CD4-positive, alpha-beta T cell (primary cell): ENCODE measurements around the gene PGD. TPM values are rescaled to one million over a fixed set of nuclear protein-coding genes. Genes with fewer than 3 reads are reported as not detected.

Experiments
- ATAC-seq: fragments of 200-7000 bp; cut with Tn5 transposase; one replicate; pipeline ENCODE4 v1.10.0; 2022; ENCODE audit warnings: mild to moderate bottlenecking; ENCODE audit not compliant: poor library complexity
- CTCF ChIA-PET: fragments of 350-600 bp; sonication (Branson Sonifier 250); formaldehyde crosslinking; loops from one replicate; lab custom pipeline; 2021; ENCODE audit warnings: antibody characterized with exemption, inconsistent platforms; lab: Charles Lee
- POLR2A ChIA-PET: fragments of 350-600 bp; sonication (Branson Sonifier 250); formaldehyde crosslinking; loops from one replicate; lab custom pipeline; 2021; ENCODE audit warnings: antibody characterized with exemption, inconsistent platforms; lab: Charles Lee
- DNase-seq, 14 experiments: peaks; one replicate each; pipeline ENCODE4 v3.0.0-alpha.2; 2013 to 2020; ENCODE audit warnings: mixed read lengths in 2 of 14
- H3K27ac ChIP-seq, 2 donors: one replicate each; pipeline versions ENCODE4 v1.5.1 to v1.7.0; 2013; ENCODE audit warnings: low read length in 2 of 2, low read depth in 1 of 2, mild to moderate bottlenecking in 1 of 2
- H3K27me3 ChIP-seq, 2 experiments: 1 replicate in 1 of 2; 2 replicates in 1 of 2; pipeline versions ENCODE4 v1.6.1 to v1.7.0; 2013; ENCODE audit warnings: low read length in 2 of 2, control low read depth in 1 of 2, mild to moderate bottlenecking in 1 of 2, moderate library complexity in 1 of 2; ENCODE audit not compliant: insufficient read depth in 2 of 2, control insufficient read depth in 1 of 2
- H3K36me3 ChIP-seq: one replicate; pipeline ENCODE4 v1.6.1; 2013; ENCODE audit warnings: low read length, control low read depth; ENCODE audit not compliant: insufficient read depth
- H3K4me1 ChIP-seq: one replicate; pipeline ENCODE4 v1.6.1; 2013; ENCODE audit warnings: low read length, control low read depth; ENCODE audit not compliant: insufficient read depth
- H3K4me3 ChIP-seq: one replicate; pipeline ENCODE4 v1.5.1; 2013; ENCODE audit warnings: mild to moderate bottlenecking, low read length, moderate library complexity
- H3K9me3 ChIP-seq, 2 experiments: 1 replicate in 1 of 2; 2 replicates in 1 of 2; pipeline versions ENCODE4 v1.6.1 to v1.7.0; 2013; ENCODE audit warnings: low read length in 2 of 2, mild to moderate bottlenecking in 2 of 2, control low read depth in 1 of 2, moderate library complexity in 1 of 2; ENCODE audit not compliant: control insufficient read depth in 1 of 2, insufficient read depth in 1 of 2
- H3K27ac Mint-ChIP-seq: one replicate; pipeline ENCODE4 v1.8.0; 2020; ENCODE audit warnings: mixed read lengths
- H3K27me3 Mint-ChIP-seq: one replicate; pipeline ENCODE4 v1.8.0; 2021; ENCODE audit warnings: mixed read lengths
- H3K36me3 Mint-ChIP-seq: one replicate; pipeline ENCODE4 v1.8.0; 2021; ENCODE audit warnings: low read depth, mixed read lengths
- H3K4me1 Mint-ChIP-seq: one replicate; pipeline ENCODE4 v1.8.0; 2021; ENCODE audit warnings: low read depth, mixed read lengths
- H3K4me3 Mint-ChIP-seq: one replicate; pipeline ENCODE4 v1.8.0; 2020; ENCODE audit warnings: mild to moderate bottlenecking, mixed read lengths
- H3K9me3 Mint-ChIP-seq: one replicate; pipeline ENCODE4 v1.8.0; 2020; ENCODE audit warnings: mixed read lengths
- CTCF ChIP-seq: fragments of 200-600 bp; IDR thresholded peaks from one replicate; pipeline ENCODE4 v1.8.0; 2022; ENCODE audit warnings: antibody characterized with exemption, mild to moderate bottlenecking
- intact Hi-C, 2 experiments: fragments of 100-400 bp; cut with DNase I in 1 of 2; cut with micrococcal nuclease in 1 of 2; formaldehyde crosslinking; loops; one replicate each; pipeline versions ENCODE4 v1.15.1 to v1.9.0; 2023 to 2025; cut with DNase I, micrococcal nuclease
- total RNA-seq, 174 experiments: library from RNA in 2 of 174; stranded (reverse) in 2 of 174; gene quantifications; one replicate each; pipeline ENCODE4 v1.2.3 and lab custom pipeline; 2021 to 2026

The PGD gene
- total RNA-seq, 2 experiments from 2014 or later = 16.7 to 17.4 TPM

GRCh38 chr1:10387677-10388386, 11.0 kb upstream of the PGD start:
- no peaks in the 10 kb centered on the region for H3K27me3 ChIP-seq
- H3K4me1 ChIP-seq = no peaks in the 10 kb centered on the region
- peaks cover 12% of the 10 kb centered on the region for H3K4me1 Mint-ChIP-seq
- no peaks in the 10 kb centered on the region for H3K9me3 Mint-ChIP-seq
- peak; percentile 37 for ATAC-seq
- H3K9me3 ChIP-seq = no peaks in the 10 kb centered on the region
- ChIA-PET POLR2A (interaction anchor here (0.8 to 1.6 kb wide), 2 partner anchors 11 to 798 kb away, joined by 3 to 6 read pairs; no protein-coding TSS in a partner anchor), CTCF (interaction anchor here (0.7 kb wide), 1 partner anchor 228 kb away, joined by 3 read pairs; no protein-coding TSS in a partner anchor)
- H3K27ac Mint-ChIP-seq = no peak overlapping the region
- H3K4me3 Mint-ChIP-seq = no peak overlapping the region
- H3K4me3 ChIP-seq = no peak overlapping the region
- H3K27me3 Mint-ChIP-seq = no peaks in the 10 kb centered on the region
- no peak for TF ChIP-seq CTCF
- no peaks in the 10 kb centered on the region for H3K36me3 Mint-ChIP-seq
- H3K36me3 ChIP-seq = no peaks in the 10 kb centered on the region
- DNase-seq = peak in 3 of 14 experiments; percentile 35 to 39 (median 38)
- no peak overlapping the region for H3K27ac ChIP-seq
- intact Hi-C loops = no loop called here

- no peak overlapping the region for H3K4me3 ChIP-seq
- Mint-ChIP-seq H3K9me3 (no peaks in the 10 kb centered on the region), H3K27me3 (no peaks in the 10 kb centered on the region), H3K36me3 (no peaks in the 10 kb centered on the region), H3K27ac (no peak overlapping the region), H3K4me3 (no peak overlapping the region), H3K4me1 (peaks cover 12% of the 10 kb centered on the region)
- ChIA-PET POLR2A (interaction anchor here (0.8 to 1.6 kb wide), 2 partner anchors 10 to 799 kb away, joined by 3 to 6 read pairs; no protein-coding TSS in a partner anchor), CTCF (no interaction called here)
- H3K27me3 ChIP-seq = no peaks in the 10 kb centered on the region
- ATAC-seq (no peak), DNase-seq (no peak)
- H3K4me1 ChIP-seq = no peaks in the 10 kb centered on the region
- H3K36me3 ChIP-seq = no peaks in the 10 kb centered on the region
- intact Hi-C loops = no loop called here
- TF ChIP-seq CTCF = no peak
- no peaks in the 10 kb centered on the region for H3K9me3 ChIP-seq
- H3K27ac ChIP-seq = no peak overlapping the region
These were observed 10.5 kb upstream of the PGD start for GRCh38 chr1:10388387-10388715.

GRCh38 chr1:10389271-10389973, 9.4 kb upstream of the PGD start:
- TF ChIP-seq CTCF = no peak
- Histone ChIP-seq H3K27ac (no peak overlapping the region), H3K27me3 (no peaks in the 10 kb centered on the region), H3K9me3 (no peaks in the 10 kb centered on the region), H3K4me3 (no peak overlapping the region), H3K36me3 (no peaks in the 10 kb centered on the region), H3K4me1 (no peaks in the 10 kb centered on the region)
- H3K36me3 Mint-ChIP-seq = no peaks in the 10 kb centered on the region
- H3K4me1 Mint-ChIP-seq = peaks cover 12% of the 10 kb centered on the region
- no peak overlapping the region for H3K27ac Mint-ChIP-seq
- intact Hi-C loops = no loop called here
- CTCF ChIA-PET = no interaction called here
- DNase-seq = no peak
- no peaks in the 10 kb centered on the region for H3K27me3 Mint-ChIP-seq
- no peak for ATAC-seq
- POLR2A ChIA-PET = no interaction called here
- no peaks in the 10 kb centered on the region for H3K9me3 Mint-ChIP-seq
- H3K4me3 Mint-ChIP-seq = no peak overlapping the region
